Stimulated activated CD4-positive, alpha-beta T cell treated with anti-CD3 and anti-CD28 coated beads, TNF-alpha, amount 100 ng/mL, for 48 hours (primary cell): ENCODE data around the gene PSENEN.
A peak's percentile ranks its signal among the peaks of the same experiment; 100 is the strongest.
"Not testable (repeated sequence)": the region's sequence is repeated elsewhere in the genome, so short reads cannot be mapped to it uniquely, and the experiment has no call there.

ENCODE experiments used
- DNase-seq, 3 donors: peaks; one replicate each; pipeline ENCODE4 v3.0.0-alpha.2; 2020; ENCODE audit warnings: low read depth in 3 of 3

The PSENEN gene

GRCh38 chr19:35772362-35772761, 26.9 kb downstream of the PSENEN start:
- not testable (repeated sequence) for DNase-seq

- no peak for DNase-seq
These were observed 27.8 kb downstream of the PSENEN start for GRCh38 chr19:35773020-35773806.

- no peak for DNase-seq
These were observed 29.0 kb downstream of the PSENEN start for GRCh38 chr19:35774274-35775045.

- DNase-seq: no peak
These were observed 29.5 kb downstream of the PSENEN start for GRCh38 chr19:35775046-35775297.

GRCh38 chr19:35775298-35776101, 30.0 kb downstream of the PSENEN start, which contains the start of gene ARHGAP33:
ARHGAP33 (plus strand) TSS chr19:35775564; CDS start chr19:35775659, 95 bp downstream.
- DNase-seq: peak; percentile 98 to 100 (median 99)

GRCh38 chr19:35776102-35776788, 30.8 kb downstream of the PSENEN start:
- DNase-seq: no peak

GRCh38 chr19:35777086-35777841, 31.8 kb downstream of the PSENEN start:
- no peak for DNase-seq

- no peak for DNase-seq
These were observed 32.5 kb downstream of the PSENEN start for GRCh38 chr19:35777961-35778360.

GRCh38 chr19:35779033-35779432, 33.6 kb downstream of the PSENEN start:
- DNase-seq: no peak

GRCh38 chr19:35780058-35780457, 34.6 kb downstream of the PSENEN start:
- no peak for DNase-seq

- DNase-seq: no peak
These were observed 35.3 kb downstream of the PSENEN start for GRCh38 chr19:35780717-35781116.

GRCh38 chr19:35781650-35782049, 36.2 kb downstream of the PSENEN start:
- no peak for DNase-seq

GRCh38 chr19:35782589-35782988, 37.1 kb downstream of the PSENEN start:
- DNase-seq: no peak

- DNase-seq: no peak
These were observed 38.3 kb downstream of the PSENEN start for GRCh38 chr19:35783469-35784434.

- DNase-seq: no peak
These were observed 39.3 kb downstream of the PSENEN start for GRCh38 chr19:35784503-35785338.

GRCh38 chr19:35785339-35785627, 39.8 kb downstream of the PSENEN start:
- DNase-seq: no peak

GRCh38 chr19:35786299-35787160, 41.1 kb downstream of the PSENEN start:
- DNase-seq: no peak

- DNase-seq: no peak
These were observed 41.9 kb downstream of the PSENEN start for GRCh38 chr19:35787227-35787799.
